K562 (cell line): ENCODE data around the gene TBL2. TPM values are rescaled to one million over a fixed set of nuclear protein-coding genes. Genes with fewer than 3 reads are reported as not detected.

Experiments
- BRD9 ChIP-seq: fragments of 450-650 bp; IDR thresholded peaks from 2 replicates; pipeline ENCODE4 v1.6.1; 2018; ENCODE audit warnings: low read depth; ENCODE audit not compliant: partially characterized antibody
- DACH1 ChIP-seq: fragments of 450-650 bp; IDR thresholded peaks from 2 replicates; pipeline ENCODE4 v1.6.1; 2018; ENCODE audit not compliant: partially characterized antibody
- GATAD2B ChIP-seq: fragments of 450-650 bp; IDR thresholded peaks from 2 replicates; pipeline ENCODE4 v1.6.1; 2017; ENCODE audit warnings: mild to moderate bottlenecking, borderline replicate concordance
- HDAC1 ChIP-seq, 2 experiments: fragments of 450-650 bp; IDR thresholded peaks; 2 replicates each; pipeline ENCODE4 v1.6.1; 2016 to 2017; ENCODE audit warnings: inconsistent platforms in 1 of 2, mild to moderate bottlenecking in 1 of 2, moderate library complexity in 1 of 2
- MTA1 ChIP-seq: fragments of 450-650 bp; IDR thresholded peaks from 2 replicates; pipeline ENCODE4 v1.6.1; 2017; ENCODE audit warnings: borderline replicate concordance
- POLR2B ChIP-seq: fragments of 450-650 bp; IDR thresholded peaks from 2 replicates; pipeline ENCODE4 v1.6.1; 2018; ENCODE audit warnings: low read depth; ENCODE audit not compliant: partially characterized antibody
- RBM25 ChIP-seq: fragments of 200-400 bp; formaldehyde crosslinking; IDR thresholded peaks from 2 replicates; pipeline ENCODE4 v1.6.1; 2018; ENCODE audit warnings: low read length, low read depth, moderate library complexity; ENCODE audit not compliant: severe bottlenecking
- SIN3B ChIP-seq: fragments of 450-650 bp; IDR thresholded peaks from 2 replicates; pipeline ENCODE4 v1.6.1; 2017; ENCODE audit warnings: low read depth, mild to moderate bottlenecking, moderate library complexity
- TAF15 ChIP-seq: fragments of 200-400 bp; formaldehyde crosslinking; IDR thresholded peaks from 2 replicates; pipeline ENCODE4 v1.6.1; 2017; ENCODE audit warnings: mild to moderate bottlenecking, low read depth, low read length, moderate library complexity
- TOE1 ChIP-seq, 2 experiments: fragments of 450-650 bp in 1 of 2; sonication (generic) in 1 of 2; formaldehyde crosslinking in 1 of 2; IDR thresholded peaks; 2 replicates each; pipeline versions ENCODE4 v1.7.1 to v1.8.0; 2016 to 2022; ENCODE audit warnings: borderline replicate concordance in 2 of 2, mild to moderate bottlenecking in 2 of 2, antibody characterized with exemption in 1 of 2, inconsistent platforms in 1 of 2, low read depth in 1 of 2, missing genetic modification reagents in 1 of 2, moderate library complexity in 1 of 2
- ZNF24 ChIP-seq: fragments of 450-650 bp; IDR thresholded peaks from 2 replicates; pipeline ENCODE4 v1.6.1; 2016
- polyA plus RNA-seq, 8 experiments: library from polyadenylated mRNA; depleted of rRNA in 4 of 8; stranded (reverse) in 5 of 8; unstranded in 3 of 8; fragments of >200 nt; fragmentation: Nextera tagmentation in 2 of 8; fragmentation: Illumina TruSeq in 1 of 8; extraction: Ambion mirVana in 2 of 8; extraction: Trizol in 1 of 8; gene quantifications; 2 replicates each; pipeline versions ENCODE4 v1.2.1 to v1.2.3, GENCODE V29; 2011 to 2014; ENCODE audit warnings: inconsistent platforms in 1 of 8, missing spikeins in 1 of 8
- total RNA-seq, 7 experiments: library from RNA; depleted of rRNA in 6 of 7; stranded (reverse); fragments of >200 nt in 6 of 7; fragmentation: Illumina TruSeq in 2 of 7; extraction: Trizol in 2 of 7; gene quantifications; 2 replicates each; pipeline versions ENCODE4 v1.2.1 to v1.2.3, GENCODE V29; 2011 to 2021; ENCODE audit warnings: low replicate concordance in 1 of 7
- TF ChIP-seq, protein P1 (sequence below): fragments of 450-650 bp; IDR thresholded peaks from 2 replicates; pipeline ENCODE4 v1.6.1; 2018; ENCODE audit not compliant: partially characterized antibody
- TF ChIP-seq, protein P2 (sequence below): IDR thresholded peaks from 2 replicates; pipeline ENCODE4 v1.6.1; 2011; ENCODE audit warnings: borderline replicate concordance, low read depth, mild to moderate bottlenecking, moderate library complexity, low read length; ENCODE audit not compliant: insufficient read depth, poor library complexity, severe bottlenecking
- TF ChIP-seq, protein P3 (sequence below): fragments of 450-650 bp; IDR thresholded peaks from 2 replicates; pipeline ENCODE4 v1.6.1; 2017; ENCODE audit warnings: antibody characterized with exemption, mild to moderate bottlenecking

Gene TBL2
- total and polyA plus RNA-seq, 9 of the 15 experiments (the other 6 are each of a cell fraction or from before 2014, with no cell fraction given): 2.5 to 123 (median 49.2) TPM

DNA sequence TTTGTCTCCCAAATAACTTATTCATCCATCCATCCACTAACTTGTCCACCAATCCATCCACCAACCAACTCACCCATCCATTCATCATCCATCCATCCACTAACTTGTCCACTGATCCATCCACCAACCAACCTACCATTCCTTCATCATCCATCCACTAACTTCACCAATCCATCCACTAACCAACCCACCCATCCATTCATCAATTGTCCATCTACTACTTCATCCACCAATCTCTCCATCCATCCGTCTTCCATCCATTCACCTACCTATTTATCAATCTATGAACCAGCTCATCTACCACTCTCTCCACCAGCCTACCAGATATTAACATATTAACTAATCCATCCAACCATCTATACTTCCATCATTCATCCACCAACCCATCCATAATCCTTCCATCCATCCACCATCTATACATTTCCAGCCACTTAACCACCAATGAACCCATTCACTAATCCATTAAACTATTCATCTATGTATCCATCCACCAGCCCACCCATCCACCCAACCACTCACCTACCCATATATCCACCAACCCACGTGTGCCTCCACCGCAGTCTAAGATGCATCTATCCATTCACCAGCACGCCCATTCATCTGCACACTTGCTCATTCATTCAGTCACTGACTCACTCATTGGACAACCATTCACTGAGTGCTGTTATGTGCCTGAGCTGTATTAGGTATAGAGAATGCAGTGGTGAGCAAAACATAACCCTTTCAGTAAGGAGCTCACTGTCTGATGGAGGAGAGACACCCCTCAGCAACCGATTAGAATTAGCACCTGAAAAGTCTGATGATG is 19.8 kb upstream of the TBL2 start (continued):
- TF ChIP-seq, protein P1, sequence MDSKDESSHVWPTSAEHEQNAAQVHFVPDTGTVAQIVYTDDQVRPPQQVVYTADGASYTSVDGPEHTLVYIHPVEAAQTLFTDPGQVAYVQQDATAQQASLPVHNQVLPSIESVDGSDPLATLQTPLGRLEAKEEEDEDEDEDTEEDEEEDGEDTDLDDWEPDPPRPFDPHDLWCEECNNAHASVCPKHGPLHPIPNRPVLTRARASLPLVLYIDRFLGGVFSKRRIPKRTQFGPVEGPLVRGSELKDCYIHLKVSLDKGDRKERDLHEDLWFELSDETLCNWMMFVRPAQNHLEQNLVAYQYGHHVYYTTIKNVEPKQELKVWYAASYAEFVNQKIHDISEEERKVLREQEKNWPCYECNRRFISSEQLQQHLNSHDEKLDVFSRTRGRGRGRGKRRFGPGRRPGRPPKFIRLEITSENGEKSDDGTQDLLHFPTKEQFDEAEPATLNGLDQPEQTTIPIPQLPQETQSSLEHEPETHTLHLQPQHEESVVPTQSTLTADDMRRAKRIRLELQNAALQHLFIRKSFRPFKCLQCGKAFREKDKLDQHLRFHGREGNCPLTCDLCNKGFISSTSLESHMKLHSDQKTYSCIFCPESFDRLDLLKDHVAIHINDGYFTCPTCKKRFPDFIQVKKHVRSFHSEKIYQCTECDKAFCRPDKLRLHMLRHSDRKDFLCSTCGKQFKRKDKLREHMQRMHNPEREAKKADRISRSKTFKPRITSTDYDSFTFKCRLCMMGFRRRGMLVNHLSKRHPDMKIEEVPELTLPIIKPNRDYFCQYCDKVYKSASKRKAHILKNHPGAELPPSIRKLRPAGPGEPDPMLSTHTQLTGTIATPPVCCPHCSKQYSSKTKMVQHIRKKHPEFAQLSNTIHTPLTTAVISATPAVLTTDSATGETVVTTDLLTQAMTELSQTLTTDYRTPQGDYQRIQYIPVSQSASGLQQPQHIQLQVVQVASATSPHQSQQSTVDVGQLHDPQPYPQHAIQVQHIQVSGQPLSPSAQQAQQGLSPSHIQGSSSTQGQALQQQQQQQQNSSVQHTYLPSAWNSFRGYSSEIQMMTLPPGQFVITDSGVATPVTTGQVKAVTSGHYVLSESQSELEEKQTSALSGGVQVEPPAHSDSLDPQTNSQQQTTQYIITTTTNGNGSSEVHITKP: peak; percentile 18
- no peak for TF ChIP-seq SIN3B
- peak; percentile 62 for TF ChIP-seq DACH1
- no peak for TF ChIP-seq TAF15
- TF ChIP-seq, protein P2, sequence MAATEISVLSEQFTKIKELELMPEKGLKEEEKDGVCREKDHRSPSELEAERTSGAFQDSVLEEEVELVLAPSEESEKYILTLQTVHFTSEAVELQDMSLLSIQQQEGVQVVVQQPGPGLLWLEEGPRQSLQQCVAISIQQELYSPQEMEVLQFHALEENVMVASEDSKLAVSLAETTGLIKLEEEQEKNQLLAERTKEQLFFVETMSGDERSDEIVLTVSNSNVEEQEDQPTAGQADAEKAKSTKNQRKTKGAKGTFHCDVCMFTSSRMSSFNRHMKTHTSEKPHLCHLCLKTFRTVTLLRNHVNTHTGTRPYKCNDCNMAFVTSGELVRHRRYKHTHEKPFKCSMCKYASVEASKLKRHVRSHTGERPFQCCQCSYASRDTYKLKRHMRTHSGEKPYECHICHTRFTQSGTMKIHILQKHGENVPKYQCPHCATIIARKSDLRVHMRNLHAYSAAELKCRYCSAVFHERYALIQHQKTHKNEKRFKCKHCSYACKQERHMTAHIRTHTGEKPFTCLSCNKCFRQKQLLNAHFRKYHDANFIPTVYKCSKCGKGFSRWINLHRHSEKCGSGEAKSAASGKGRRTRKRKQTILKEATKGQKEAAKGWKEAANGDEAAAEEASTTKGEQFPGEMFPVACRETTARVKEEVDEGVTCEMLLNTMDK: no peak
- peak in 1 of 2 experiments; percentile 44; a peak in 2 of 4 replicates for TF ChIP-seq HDAC1 (IDR thresholded peaks at IDR 0.05)
- TF ChIP-seq, protein P3, sequence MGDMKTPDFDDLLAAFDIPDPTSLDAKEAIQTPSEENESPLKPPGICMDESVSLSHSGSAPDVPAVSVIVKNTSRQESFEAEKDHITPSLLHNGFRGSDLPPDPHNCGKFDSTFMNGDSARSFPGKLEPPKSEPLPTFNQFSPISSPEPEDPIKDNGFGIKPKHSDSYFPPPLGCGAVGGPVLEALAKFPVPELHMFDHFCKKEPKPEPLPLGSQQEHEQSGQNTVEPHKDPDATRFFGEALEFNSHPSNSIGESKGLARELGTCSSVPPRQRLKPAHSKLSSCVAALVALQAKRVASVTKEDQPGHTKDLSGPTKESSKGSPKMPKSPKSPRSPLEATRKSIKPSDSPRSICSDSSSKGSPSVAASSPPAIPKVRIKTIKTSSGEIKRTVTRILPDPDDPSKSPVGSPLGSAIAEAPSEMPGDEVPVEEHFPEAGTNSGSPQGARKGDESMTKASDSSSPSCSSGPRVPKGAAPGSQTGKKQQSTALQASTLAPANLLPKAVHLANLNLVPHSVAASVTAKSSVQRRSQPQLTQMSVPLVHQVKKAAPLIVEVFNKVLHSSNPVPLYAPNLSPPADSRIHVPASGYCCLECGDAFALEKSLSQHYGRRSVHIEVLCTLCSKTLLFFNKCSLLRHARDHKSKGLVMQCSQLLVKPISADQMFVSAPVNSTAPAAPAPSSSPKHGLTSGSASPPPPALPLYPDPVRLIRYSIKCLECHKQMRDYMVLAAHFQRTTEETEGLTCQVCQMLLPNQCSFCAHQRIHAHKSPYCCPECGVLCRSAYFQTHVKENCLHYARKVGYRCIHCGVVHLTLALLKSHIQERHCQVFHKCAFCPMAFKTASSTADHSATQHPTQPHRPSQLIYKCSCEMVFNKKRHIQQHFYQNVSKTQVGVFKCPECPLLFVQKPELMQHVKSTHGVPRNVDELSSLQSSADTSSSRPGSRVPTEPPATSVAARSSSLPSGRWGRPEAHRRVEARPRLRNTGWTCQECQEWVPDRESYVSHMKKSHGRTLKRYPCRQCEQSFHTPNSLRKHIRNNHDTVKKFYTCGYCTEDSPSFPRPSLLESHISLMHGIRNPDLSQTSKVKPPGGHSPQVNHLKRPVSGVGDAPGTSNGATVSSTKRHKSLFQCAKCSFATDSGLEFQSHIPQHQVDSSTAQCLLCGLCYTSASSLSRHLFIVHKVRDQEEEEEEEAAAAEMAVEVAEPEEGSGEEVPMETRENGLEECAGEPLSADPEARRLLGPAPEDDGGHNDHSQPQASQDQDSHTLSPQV: no peak
- TF ChIP-seq RBM25: no peak
- no peak for TF ChIP-seq GATAD2B
- no peak for TF ChIP-seq MTA1
- TF ChIP-seq POLR2B: peak; percentile 48
- no peak for TF ChIP-seq BRD9
- peak; percentile 39; the same call in 1 of the 2 replicates for TF ChIP-seq ZNF24
- TF ChIP-seq TOE1 (IDR thresholded peaks at IDR 0.05; ENCODE audit: borderline replicate concordance): no peak
- TF ChIP-seq TOE1 (CRISPR knock-in tag; IDR thresholded peaks at IDR 0.05; ENCODE audit: borderline replicate concordance, low read depth): no peak
